ENCODE results near the gene AOX1. TPM values are rescaled to one million over a fixed set of nuclear protein-coding genes. Genes with fewer than 3 reads are reported as not detected.

The AOX1 gene
- total RNA-seq, 1 experiment from 2014 or later, result 3.5 TPM

- H4K20me1 ChIP-seq (ENCODE audit: control insufficient read depth, insufficient read depth, insufficient read length), result no peaks in the 10 kb centered on the region
- no peak overlapping the region for H2AFZ ChIP-seq (ENCODE audit: low read length)
- DNase-seq, result no peak
- no peak overlapping the region for H2BK5ac ChIP-seq (ENCODE audit: insufficient read length, low read length)
- H2AK5ac ChIP-seq (ENCODE audit: insufficient read length, low read length), result no peak overlapping the region
- no peak overlapping the region for H3K56ac ChIP-seq (ENCODE audit: insufficient read length, low read depth, low read length)
- H2BK120ac ChIP-seq (ENCODE audit: low read depth, low read length, poor library complexity, severe bottlenecking), result no peak overlapping the region
- H3K4me3 Mint-ChIP-seq, result no peak overlapping the region
- no peak overlapping the region for H3K4ac ChIP-seq (ENCODE audit: low read depth, low read length)
- H3T11ph ChIP-seq (ENCODE audit: low read length), result no peak overlapping the region
- no peaks in the 10 kb centered on the region for H3K9me3 ChIP-seq (ENCODE audit: control insufficient read depth, low read depth, low read length)
- H3K14ac ChIP-seq (ENCODE audit: insufficient read depth, low read length), result no peak overlapping the region
- H3K79me2 ChIP-seq (ENCODE audit: insufficient read depth, low read length), result no peaks in the 10 kb centered on the region
- no peak overlapping the region for H3K18ac ChIP-seq (ENCODE audit: insufficient read length, low read depth, low read length)
- no peak overlapping the region for H3K27ac ChIP-seq (ENCODE audit: insufficient read length, low read depth, low read length)
- H2BK15ac ChIP-seq (ENCODE audit: low read depth, low read length), result no peak overlapping the region
- H2BK12ac ChIP-seq (ENCODE audit: insufficient read length, low read depth, low read length), result no peak overlapping the region
- no peak overlapping the region for H2BK20ac ChIP-seq (ENCODE audit: low read depth, low read length, poor library complexity, severe bottlenecking)
- no peak overlapping the region for H3K4me2 ChIP-seq (ENCODE audit: insufficient read depth, insufficient read length, low read length)
- H4K5ac ChIP-seq (ENCODE audit: insufficient read length, low read depth, low read length), result no peak overlapping the region
- H3K4me1 Mint-ChIP-seq, result 0 out of 4 replicates have a peak, but pooled peaks cover 0 to 2% of the 10 kb centered on the region in 2 experiments
- H3K9me3 Mint-ChIP-seq, result no peaks in the 10 kb centered on the region
- TF ChIP-seq CTCF (conservative IDR thresholded peaks at IDR 0.05), result no peak
- no CpG with 5 or more reads among the region's 9 CpGs for WGBS (ENCODE audit: extremely low coverage, insufficient read length, low lambda C conversion rate)
- no peak overlapping the region for H3K9ac ChIP-seq (ENCODE audit: extremely low read depth, insufficient read length, low read length)
- H3K79me1 ChIP-seq (ENCODE audit: insufficient read depth, low read depth, low read length, poor library complexity, severe bottlenecking), result no peaks in the 10 kb centered on the region
- H3K27ac Mint-ChIP-seq, result no peak overlapping the region
- H3K4me1 ChIP-seq (ENCODE audit: insufficient read depth, low read length), result no peaks in the 10 kb centered on the region
- H3K23ac ChIP-seq (ENCODE audit: insufficient read length, low read depth, low read length), result no peak overlapping the region
- H3K36me3 Mint-ChIP-seq (ENCODE audit: insufficient read depth in 1 of 3, low read depth in 3 of 3), result no peaks in the 10 kb centered on the region; a peak in 1 of 7 replicates
- H4K8ac ChIP-seq (replicated peaks; ENCODE audit: insufficient read length, low read depth, low read length), result no peak overlapping the region
- no peaks in the 10 kb centered on the region for H3K23me2 ChIP-seq (ENCODE audit: insufficient read length, low read depth, low read length, poor library complexity, severe bottlenecking)
- H3K27me3 ChIP-seq (ENCODE audit: insufficient read depth, low read length), result no peaks in the 10 kb centered on the region
- H3K27me3 Mint-ChIP-seq (ENCODE audit: low read depth), result no peaks in the 10 kb centered on the region
- H4K91ac ChIP-seq (ENCODE audit: insufficient read length, low read depth, low read length), result no peak overlapping the region
Observed at GRCh38 chr2:200637901-200638300, 52.1 kb downstream of the AOX1 start.

Data from H9 (cell line).